Endothelial cell of umbilical vein (primary cell): ENCODE results near the gene MUC22. TPM values are rescaled to one million over a fixed set of nuclear protein-coding genes. Genes with fewer than 3 reads are reported as not detected.
"Not testable (repeated sequence)": the region's sequence is repeated elsewhere in the genome, so short reads cannot be mapped to it uniquely, and the experiment has no call there.

Experiments used
- BruUV-seq: library from RNA; stranded (reverse); fragments of 400-500 nt; replicated peaks from 2 replicates; lab custom pipeline; 2021; lab: Mats Ljungman, UMichigan
- CTCF ChIA-PET: fragments of 300-600, 350-600 bp; sonication (Branson Sonifier 250); formaldehyde crosslinking; loops from one replicate; lab custom pipeline; 2021; ENCODE audit warnings: antibody characterized with exemption, inconsistent platforms; lab: Charles Lee
- POLR2A ChIA-PET: fragments of 300-600, 350-600 bp; sonication (Branson Sonifier 250); formaldehyde crosslinking; loops from one replicate; lab custom pipeline; 2021; ENCODE audit warnings: antibody characterized with exemption, inconsistent platforms; lab: Charles Lee
- DNase-seq: peaks from one replicate; pipeline ENCODE4 v3.0.0-alpha.2; 2011; ENCODE audit warnings: low read depth, low spot score
- FAIRE-seq: peaks from 2 replicates; lab custom pipeline; 2011; peaks lifted over from hg19 to GRCh38; lab: Jason Lieb, UNC
- H2AFZ ChIP-seq: 2 replicates; pipeline ENCODE4 v1.6.0; 2012; ENCODE audit warnings: low read depth, low read length, control low read depth, inconsistent platforms
- H3K27ac ChIP-seq: 2 replicates; pipeline ENCODE4 v1.5.1; 2011; ENCODE audit warnings: low read depth, mild to moderate bottlenecking, control low read depth, low read length, moderate library complexity; ENCODE audit not compliant: insufficient read depth
- H3K27me3 ChIP-seq, 2 experiments: 2 replicates each; pipeline versions ENCODE4 v1.6.0 to v1.6.1; 2011; ENCODE audit warnings: low read length in 2 of 2, mixed read lengths in 1 of 2; ENCODE audit not compliant: control insufficient read depth in 2 of 2, insufficient read depth in 2 of 2
- H3K36me3 ChIP-seq, 2 experiments: 2 replicates in 1 of 2; 3 replicates in 1 of 2; pipeline ENCODE4 v1.5.1; 2011; ENCODE audit warnings: low read length in 2 of 2, mild to moderate bottlenecking in 1 of 2, moderate library complexity in 1 of 2; ENCODE audit not compliant: control insufficient read depth in 2 of 2, insufficient read depth in 2 of 2; ENCODE audit errors: extremely low read depth in 1 of 2
- H3K4me1 ChIP-seq: 3 replicates; pipeline ENCODE4 v1.5.1; 2011; ENCODE audit warnings: mild to moderate bottlenecking, low read length; ENCODE audit not compliant: control insufficient read depth, insufficient read depth; ENCODE audit errors: extremely low read depth
- H3K4me2 ChIP-seq: 2 replicates; pipeline ENCODE4 v1.6.1; 2011; ENCODE audit warnings: low read length, control low read depth, mixed read lengths; ENCODE audit not compliant: insufficient read depth
- H3K4me3 ChIP-seq, 3 experiments: fragments of 200-600 bp in 1 of 3; sonication (generic), shearing (Covaris generic) in 1 of 3; replicated peaks in 1 of 3; 2 replicates each; pipeline ENCODE4 v1.5.1; 2011 to 2016; ENCODE audit warnings: control low read depth in 3 of 3, low read length in 3 of 3, mild to moderate bottlenecking in 2 of 3, inconsistent platforms in 1 of 3, low read depth in 1 of 3, moderate library complexity in 1 of 3; ENCODE audit not compliant: insufficient read depth in 1 of 3
- H3K79me2 ChIP-seq: 2 replicates; pipeline ENCODE4 v1.6.0; 2012; ENCODE audit warnings: low read length, inconsistent platforms; ENCODE audit not compliant: control insufficient read depth, insufficient read depth
- H3K9ac ChIP-seq: replicated peaks from 2 replicates; pipeline ENCODE3; 2011; ENCODE audit warnings: low read length, control low read depth; ENCODE audit not compliant: insufficient read depth; ENCODE audit errors: extremely low read depth
- H3K9me1 ChIP-seq: replicated peaks from 3 replicates; pipeline ENCODE4 v1.6.0; 2011; ENCODE audit warnings: mild to moderate bottlenecking, low read length; ENCODE audit not compliant: control insufficient read depth, insufficient read depth; ENCODE audit errors: extremely low read depth
- H3K9me3 ChIP-seq: replicated peaks from 2 replicates; pipeline ENCODE4 v1.5.1; 2012; ENCODE audit warnings: low read length, inconsistent platforms; ENCODE audit not compliant: control insufficient read depth, insufficient read depth
- H4K20me1 ChIP-seq: replicated peaks from 2 replicates; pipeline ENCODE3; 2011; ENCODE audit warnings: mild to moderate bottlenecking, low read length; ENCODE audit not compliant: control insufficient read depth, insufficient read depth; ENCODE audit errors: extremely low read depth
- EZH2 ChIP-seq: IDR thresholded peaks from 2 replicates; pipeline ENCODE4 v1.6.1; 2012; ENCODE audit warnings: borderline replicate concordance, low read depth, mild to moderate bottlenecking, moderate library complexity, low read length, inconsistent platforms; ENCODE audit not compliant: severe bottlenecking
- FOS ChIP-seq: IDR thresholded peaks from 2 replicates; pipeline ENCODE4 v1.6.1; 2011; ENCODE audit warnings: mild to moderate bottlenecking, low read length, moderate library complexity, borderline replicate concordance; ENCODE audit not compliant: insufficient read depth
- GATA2 ChIP-seq: IDR thresholded peaks from 2 replicates; pipeline ENCODE4 v1.7.0; 2011; ENCODE audit warnings: low read depth, mild to moderate bottlenecking, moderate library complexity, mixed read lengths, low read length; ENCODE audit not compliant: insufficient read length, insufficient read depth
- JUN ChIP-seq: IDR thresholded peaks from 2 replicates; pipeline ENCODE4 v1.6.1; 2011; ENCODE audit warnings: borderline replicate concordance, low read depth; ENCODE audit not compliant: insufficient read length, insufficient read depth
- MYC ChIP-seq: IDR thresholded peaks from one replicate; pipeline ENCODE4 v1.6.1; 2011; ENCODE audit warnings: mild to moderate bottlenecking, low read depth, low read length
- POLR2A ChIP-seq: IDR thresholded peaks from 2 replicates; pipeline ENCODE4 v1.6.1; 2012; ENCODE audit warnings: low read depth, mild to moderate bottlenecking, control low read depth, low read length
- POLR2AphosphoS5 ChIP-seq: IDR thresholded peaks from 2 replicates; pipeline ENCODE4 v1.6.1; 2012; ENCODE audit warnings: low read depth, mild to moderate bottlenecking, control low read depth, low read length, moderate library complexity; ENCODE audit not compliant: insufficient read depth
- dilution Hi-C: fragments of 300-500 bp; cut with MboI; formaldehyde crosslinking; loops from one replicate; pipeline ENCODE4 v1.15.0; 2019; ENCODE audit warnings: low sequenced_read_pairs; ENCODE audit not compliant: extremely low pct_ligation_motif_present
- intact Hi-C: fragments of 100-400 bp; cut with micrococcal nuclease; formaldehyde crosslinking; loops from one replicate; pipeline ENCODE4 v1.10.0; 2022
- polyA plus RNA-seq, 4 experiments: library from polyadenylated mRNA; depleted of rRNA in 3 of 4; stranded (reverse) in 3 of 4; unstranded in 1 of 4; fragments of >200 nt; gene quantifications; 2 replicates each; pipeline versions ENCODE4 v1.2.1 to v1.2.3, GENCODE V29; 2011 to 2012; ENCODE audit warnings: missing spikeins in 1 of 4
- total RNA-seq: library from RNA; stranded (reverse); gene quantifications from 2 replicates; pipeline ENCODE4 v1.2.3, GENCODE V29; 2021
- TF ChIP-seq, protein P1 (sequence below): IDR thresholded peaks from 2 replicates; pipeline ENCODE4 v1.6.1; 2011; ENCODE audit not compliant: insufficient read depth, insufficient read length
- TF ChIP-seq, protein P2 (sequence below), 2 donors: IDR thresholded peaks; 1 replicate in 1 of 2; 2 replicates in 1 of 2; pipeline ENCODE4 v1.5.1; 2011; ENCODE audit warnings: low read length in 2 of 2, mild to moderate bottlenecking in 2 of 2, moderate library complexity in 2 of 2, control low read depth in 1 of 2, inconsistent platforms in 1 of 2, low read depth in 1 of 2; ENCODE audit not compliant: insufficient read depth in 1 of 2; ENCODE audit errors: extremely low read depth in 1 of 2

MUC22 gene
- total and polyA plus RNA-seq, 2 donors (not counting 3 experiments of a cell fraction or from before 2014, with no cell fraction given): not detected

DNA sequence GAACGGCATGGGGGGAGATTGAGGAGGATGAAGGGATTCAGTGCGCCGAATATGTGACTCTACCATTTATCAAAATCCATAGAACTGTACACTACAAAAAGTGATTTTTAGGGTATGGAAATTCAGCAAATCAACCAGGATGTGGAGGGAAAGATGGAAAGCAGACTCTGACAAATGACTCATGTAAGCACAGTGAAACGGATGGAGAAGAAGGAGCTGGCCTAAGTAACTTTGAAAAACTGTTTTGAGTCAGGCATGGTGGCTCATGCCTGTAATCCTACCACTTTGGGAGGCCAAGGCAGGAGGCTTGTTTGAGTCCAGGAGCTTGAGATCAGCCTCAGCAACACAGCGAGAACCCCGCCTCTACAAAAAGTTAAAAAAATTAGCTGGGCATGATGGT is 39.2 kb downstream of the MUC22 start:
- H3K4me3 ChIP-seq: no peak overlapping the region
- H2AFZ ChIP-seq: no peak overlapping the region
- TF ChIP-seq, protein P1, sequence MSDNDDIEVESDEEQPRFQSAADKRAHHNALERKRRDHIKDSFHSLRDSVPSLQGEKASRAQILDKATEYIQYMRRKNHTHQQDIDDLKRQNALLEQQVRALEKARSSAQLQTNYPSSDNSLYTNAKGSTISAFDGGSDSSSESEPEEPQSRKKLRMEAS: no peak
- no peak for TF ChIP-seq JUN
- TF ChIP-seq POLR2AphosphoS5: no peak
- no peak for TF ChIP-seq FOS
- no peak for TF ChIP-seq GATA2
- TF ChIP-seq EZH2: no peak
- no peak for TF ChIP-seq POLR2A
- TF ChIP-seq, protein P2, sequence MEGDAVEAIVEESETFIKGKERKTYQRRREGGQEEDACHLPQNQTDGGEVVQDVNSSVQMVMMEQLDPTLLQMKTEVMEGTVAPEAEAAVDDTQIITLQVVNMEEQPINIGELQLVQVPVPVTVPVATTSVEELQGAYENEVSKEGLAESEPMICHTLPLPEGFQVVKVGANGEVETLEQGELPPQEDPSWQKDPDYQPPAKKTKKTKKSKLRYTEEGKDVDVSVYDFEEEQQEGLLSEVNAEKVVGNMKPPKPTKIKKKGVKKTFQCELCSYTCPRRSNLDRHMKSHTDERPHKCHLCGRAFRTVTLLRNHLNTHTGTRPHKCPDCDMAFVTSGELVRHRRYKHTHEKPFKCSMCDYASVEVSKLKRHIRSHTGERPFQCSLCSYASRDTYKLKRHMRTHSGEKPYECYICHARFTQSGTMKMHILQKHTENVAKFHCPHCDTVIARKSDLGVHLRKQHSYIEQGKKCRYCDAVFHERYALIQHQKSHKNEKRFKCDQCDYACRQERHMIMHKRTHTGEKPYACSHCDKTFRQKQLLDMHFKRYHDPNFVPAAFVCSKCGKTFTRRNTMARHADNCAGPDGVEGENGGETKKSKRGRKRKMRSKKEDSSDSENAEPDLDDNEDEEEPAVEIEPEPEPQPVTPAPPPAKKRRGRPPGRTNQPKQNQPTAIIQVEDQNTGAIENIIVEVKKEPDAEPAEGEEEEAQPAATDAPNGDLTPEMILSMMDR (IDR thresholded peaks at IDR 0.05; ENCODE audit: extremely low read depth in 1 of 2, insufficient read depth in 1 of 2, low read depth in 1 of 2, low read length in 2 of 2): no peak
- no peak for TF ChIP-seq MYC
- no TSS peak for BruUV-seq
- ChIA-PET POLR2A (interaction anchor here (0.5 to 0.7 kb wide), 2 partner anchors 122 to 128 kb away, joined by 3 to 6 read pairs; no protein-coding TSS in a partner anchor), CTCF (interaction anchor here (0.7 to 1.1 kb wide), 4 partner anchors 8 to 133 kb away, joined by 3 to 4 read pairs (median 4); no protein-coding TSS in a partner anchor)
- FAIRE-seq (no peak), DNase-seq (no peak)
- no peak overlapping the region for H3K27ac ChIP-seq
- H3K4me1 ChIP-seq: no peaks in the 10 kb centered on the region
- no peak overlapping the region for H3K4me2 ChIP-seq
- dilution Hi-C loops (no loop called here), intact Hi-C loops (no loop called here)
- no peaks in the 10 kb centered on the region for H3K9me3 ChIP-seq
- H4K20me1 ChIP-seq: no peaks in the 10 kb centered on the region
- no peaks in the 10 kb centered on the region for H3K9me1 ChIP-seq
- H3K9ac ChIP-seq: no peak overlapping the region
- peaks cover 10% of the 10 kb centered on the region in 2 experiments for H3K27me3 ChIP-seq
- no peaks in the 10 kb centered on the region for H3K36me3 ChIP-seq
- no peaks in the 10 kb centered on the region for H3K79me2 ChIP-seq

DNA sequence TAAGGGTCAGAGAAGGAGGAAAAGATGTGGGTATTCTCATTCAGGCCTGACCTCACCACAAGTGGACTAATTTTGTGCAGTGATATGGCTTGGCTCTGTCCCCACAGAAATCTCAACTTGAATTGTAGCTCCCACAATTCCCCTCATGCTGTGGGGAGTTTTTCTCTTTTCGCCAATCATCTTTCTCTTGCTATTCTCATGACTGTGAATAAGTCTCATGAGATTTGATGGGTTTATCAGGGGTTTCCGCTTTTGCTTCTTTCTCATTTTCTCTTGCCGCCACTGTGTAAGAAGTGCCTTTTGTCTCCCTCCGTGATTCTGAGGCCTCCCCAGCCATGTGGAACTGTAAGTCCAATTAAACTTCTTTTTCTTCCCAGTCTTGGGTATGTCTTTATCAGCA is 42.9 kb downstream of the MUC22 start:
- not testable (repeated sequence) for BruUV-seq

More for the DNA sequence above, 42.9 kb downstream of the MUC22 start:
- peaks cover 7 to 11% of the 10 kb centered on the region in 2 experiments for H3K27me3 ChIP-seq
- H3K9me1 ChIP-seq, H3K4me1 ChIP-seq, FAIRE-seq, POLR2A ChIA-PET, H3K9me3 ChIP-seq, H3K9ac ChIP-seq, H3K4me3 ChIP-seq, H3K27ac ChIP-seq, H3K4me2 ChIP-seq, H3K79me2 ChIP-seq, intact Hi-C loops, H4K20me1 ChIP-seq, H2AFZ ChIP-seq, dilution Hi-C loops, DNase-seq, H3K36me3 ChIP-seq: not testable (repeated sequence)
- CTCF ChIA-PET: interaction anchor here (1.7 kb wide), 1 partner anchor 27 kb away, joined by 6 read pairs; no protein-coding TSS in a partner anchor
